K562 (cell line): ENCODE data around the gene HDGFL2. TPM values are rescaled to one million over a fixed set of nuclear protein-coding genes. Genes with fewer than 3 reads are reported as not detected.

Experiments
- ARHGAP35 ChIP-seq: fragments of 450-650 bp; IDR thresholded peaks from 2 replicates; pipeline ENCODE4 v1.6.1; 2018; ENCODE audit not compliant: partially characterized antibody
- CUX1 ChIP-seq: fragments of 200-800 bp; sonication (Bioruptor generic); IDR thresholded peaks from 2 replicates; pipeline ENCODE4 v1.6.1; 2016; ENCODE audit warnings: missing genetic modification characterization, missing compliant biosample characterization
- MAFF ChIP-seq: IDR thresholded peaks from 2 replicates; pipeline ENCODE4 v1.6.1; 2012; ENCODE audit warnings: low read length, improper control_type of control experiment
- MXI1 ChIP-seq: IDR thresholded peaks from 2 replicates; pipeline ENCODE4 v1.6.1; 2011; ENCODE audit warnings: low read depth, mild to moderate bottlenecking, improper control_type of control experiment, low read length
- MYC ChIP-seq, 2 experiments: fragments of 250-450 bp in 1 of 2; sonication (Bioruptor Pico) in 1 of 2; IDR thresholded peaks; 2 replicates each; pipeline versions ENCODE4 v1.5.1 to v1.6.1; 2012 to 2021; ENCODE audit warnings: low read depth in 2 of 2, borderline replicate concordance in 1 of 2, improper control_type of control experiment in 1 of 2, low read length in 1 of 2, mild to moderate bottlenecking in 1 of 2, moderate library complexity in 1 of 2
- RBFOX2 ChIP-seq: fragments of 200-400 bp; formaldehyde crosslinking; IDR thresholded peaks from 2 replicates; pipeline ENCODE4 v1.6.1; 2017; ENCODE audit warnings: low read depth, mild to moderate bottlenecking, low read length, moderate library complexity
- SMAD3 ChIP-seq: fragments of 450-650 bp; formaldehyde crosslinking; conservative IDR thresholded peaks from 2 replicates; pipeline ENCODE4 v1.4.0; 2020; ENCODE audit warnings: mild to moderate bottlenecking
- SPI1 ChIP-seq: IDR thresholded peaks from 2 replicates; pipeline ENCODE4 v1.6.1; 2011; ENCODE audit warnings: low read depth, low read length, control low read depth, borderline replicate concordance
- ZBTB17 ChIP-seq: fragments of 450-650 bp; formaldehyde crosslinking; IDR thresholded peaks from 2 replicates; pipeline ENCODE4 v1.4.0; 2020; ENCODE audit warnings: mild to moderate bottlenecking
- ZHX1 ChIP-seq: fragments of 150-350 bp; conservative IDR thresholded peaks from 2 replicates; pipeline ENCODE4 v1.6.1; 2014; ENCODE audit warnings: low read length
- ZNF609 ChIP-seq: sonication (generic); formaldehyde crosslinking; IDR thresholded peaks from 2 replicates; pipeline ENCODE4 v1.8.1; 2023; ENCODE audit warnings: missing genetic modification reagents, mild to moderate bottlenecking, borderline replicate concordance
- ZNF717 ChIP-seq: fragments of 250-450 bp; sonication (Bioruptor Pico); IDR thresholded peaks from 2 replicates; pipeline ENCODE4 v1.5.0; 2021
- polyA plus RNA-seq, 8 experiments: library from polyadenylated mRNA; depleted of rRNA in 4 of 8; stranded (reverse) in 5 of 8; unstranded in 3 of 8; fragments of >200 nt; fragmentation: Nextera tagmentation in 2 of 8; fragmentation: Illumina TruSeq in 1 of 8; extraction: Ambion mirVana in 2 of 8; extraction: Trizol in 1 of 8; gene quantifications; 2 replicates each; pipeline versions ENCODE4 v1.2.1 to v1.2.3, GENCODE V29; 2011 to 2014; ENCODE audit warnings: inconsistent platforms in 1 of 8, missing spikeins in 1 of 8
- total RNA-seq, 7 experiments: library from RNA; depleted of rRNA in 6 of 7; stranded (reverse); fragments of >200 nt in 6 of 7; fragmentation: Illumina TruSeq in 2 of 7; extraction: Trizol in 2 of 7; gene quantifications; 2 replicates each; pipeline versions ENCODE4 v1.2.1 to v1.2.3, GENCODE V29; 2011 to 2021; ENCODE audit warnings: low replicate concordance in 1 of 7

The HDGFL2 gene
- total and polyA plus RNA-seq, 9 of the 15 experiments (the other 6 are each of a cell fraction or from before 2014, with no cell fraction given) = 0.13 to 61.7 (median 16.0) TPM

GRCh38 chr19:4443966-4444764, 27.9 kb upstream of the HDGFL2 start (continued):
- TF ChIP-seq MYC (IDR thresholded peaks at IDR 0.05; ENCODE audit: low read depth, low read length) (no peak), MYC (CRISPR knock-in tag; IDR thresholded peaks at IDR 0.05; ENCODE audit: borderline replicate concordance, low read depth) (no peak), ZNF717 (CRISPR knock-in tag) (no peak), ARHGAP35 (no peak), ZNF609 (no peak; the same call in 1 of the 2 replicates), ZBTB17 (CRISPR knock-in tag) (no peak), MAFF (no peak), RBFOX2 (peak; percentile 33; the same call in 1 of the 2 replicates), MXI1 (no peak), CUX1 (CRISPR knock-in tag) (no peak), SMAD3 (CRISPR knock-in tag) (no peak), SPI1 (no peak), ZHX1 (no peak)
